Natural killer cell (primary cell): ENCODE measurements around the gene STUB1. TPM values are rescaled to one million over a fixed set of nuclear protein-coding genes. Genes with fewer than 3 reads are reported as not detected.

ENCODE experiments used
- ATAC-seq, 3 donors: fragments of 150-1000 bp in 2 of 3; fragments of 200-7000 bp in 1 of 3; cut with Tn5 transposase; 1 replicate in 1 of 3; 2 replicates in 2 of 3; pipeline ENCODE4 v1.10.0; 2021; ENCODE audit warnings: mild to moderate bottlenecking in 2 of 3, moderate library complexity in 2 of 3
- DNase-seq, 2 donors: peaks; one replicate each; pipeline versions ENCODE4 v3.0.0 to v3.0.0-alpha.2; 2013 to 2021; ENCODE audit warnings: mixed read lengths in 1 of 2
- H3K27ac ChIP-seq: one replicate; pipeline ENCODE4 v1.5.1; 2013; ENCODE audit warnings: mild to moderate bottlenecking, low read length
- H3K27me3 ChIP-seq: one replicate; pipeline ENCODE4 v1.6.1; 2013; ENCODE audit warnings: low read length; ENCODE audit not compliant: control insufficient read depth, insufficient read depth
- H3K36me3 ChIP-seq: one replicate; pipeline ENCODE4 v1.6.1; 2013; ENCODE audit warnings: low read length; ENCODE audit not compliant: control insufficient read depth, insufficient read depth
- H3K4me1 ChIP-seq: one replicate; pipeline ENCODE4 v1.6.1; 2013; ENCODE audit warnings: low read length; ENCODE audit not compliant: control insufficient read depth, insufficient read depth
- H3K4me3 ChIP-seq: one replicate; pipeline ENCODE4 v1.5.1; 2013; ENCODE audit warnings: low read length
- H3K9me3 ChIP-seq: one replicate; pipeline ENCODE4 v1.6.1; 2013; ENCODE audit warnings: low read length; ENCODE audit not compliant: control insufficient read depth, insufficient read depth
- H3K27ac Mint-ChIP-seq, 2 donors: one replicate each; pipeline ENCODE4 v1.8.0; 2022; ENCODE audit warnings: mild to moderate bottlenecking in 2 of 2, mixed read lengths in 2 of 2, moderate library complexity in 1 of 2
- H3K27me3 Mint-ChIP-seq, 2 donors: one replicate each; pipeline ENCODE4 v1.8.0; 2022; ENCODE audit warnings: low read depth in 2 of 2, mixed read lengths in 2 of 2
- H3K36me3 Mint-ChIP-seq: one replicate; pipeline ENCODE4 v1.8.0; 2022; ENCODE audit warnings: mixed read lengths
- H3K4me1 Mint-ChIP-seq, 2 donors: one replicate each; pipeline ENCODE4 v1.8.0; 2022; ENCODE audit warnings: mixed read lengths in 2 of 2
- H3K4me3 Mint-ChIP-seq: one replicate; pipeline ENCODE4 v1.8.0; 2022; ENCODE audit warnings: mild to moderate bottlenecking, moderate library complexity, mixed read lengths
- H3K9me3 Mint-ChIP-seq, 2 donors: one replicate each; pipeline ENCODE4 v1.8.0; 2022; ENCODE audit warnings: mixed read lengths in 2 of 2
- CTCF ChIP-seq: fragments of 200-600 bp; IDR thresholded peaks from one replicate; pipeline ENCODE4 v1.8.0; 2022; ENCODE audit warnings: antibody characterized with exemption
- WGBS: methylation state at CpG from one replicate; pipeline ENCODE4 v1.1.7; 2013; ENCODE audit warnings: missing lambda C conversion rate; ENCODE audit not compliant: insufficient coverage; 5-methylcytosine and 5-hydroxymethylcytosine counted together
- intact Hi-C: fragments of 100-400 bp; cut with micrococcal nuclease; formaldehyde crosslinking; loops from one replicate; pipeline ENCODE4 v1.14.2; 2022
- total RNA-seq, 4 donors: library from RNA; stranded (reverse); fragments of 120-200 nt in 1 of 4; gene quantifications; one replicate each; pipeline versions ENCODE4 v1.2.3 to v1.2.4, GENCODE V29; 2013 to 2022

Gene STUB1
- total RNA-seq, 3 donors from 2014 or later (not counting 1 experiment from before 2014, with no cell fraction given), result 89.5 to 95.4 (median 93.5) TPM

DNA sequence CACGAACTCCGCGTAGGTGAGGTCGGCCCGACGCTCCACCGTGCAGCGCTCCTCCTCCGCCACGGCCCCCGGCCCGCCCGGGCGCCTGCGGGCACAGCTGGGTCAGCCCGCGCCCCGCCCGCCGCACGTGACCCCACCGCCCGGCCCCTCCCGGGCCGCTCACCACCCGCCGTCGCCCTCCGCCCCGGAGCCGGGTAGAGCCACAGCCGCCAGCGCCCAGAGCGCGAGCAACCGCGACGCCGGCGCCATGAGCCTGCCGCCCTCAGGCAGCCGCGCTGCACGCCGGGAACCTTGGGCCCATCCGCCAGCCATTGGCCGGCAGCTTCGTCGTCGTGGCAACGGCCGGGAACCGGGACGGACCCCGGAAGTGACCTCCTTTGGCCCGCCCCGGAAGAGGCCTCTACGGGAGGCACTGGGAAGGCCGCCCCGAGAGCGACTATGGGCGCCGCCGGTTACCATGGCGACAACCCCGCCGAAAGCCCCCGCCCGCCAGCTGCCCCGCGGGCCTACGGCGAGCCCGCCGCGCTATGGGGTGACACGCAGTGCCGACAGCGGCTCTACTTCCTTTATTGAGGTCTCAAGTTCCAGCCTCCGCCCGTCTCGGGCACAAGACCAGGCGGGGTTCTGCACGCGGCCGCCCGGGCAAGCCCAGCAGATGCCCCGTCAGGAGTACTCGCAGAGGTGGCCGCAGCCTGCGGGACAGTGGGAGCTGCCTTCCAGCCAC is 4.0 kb downstream of the STUB1 start, which contains the start of gene JMJD8:
Gene JMJD8, minus strand, starts transcription at position 264 of the 724 bp plus-strand sequence. Its CDS starts 15 bp downstream, at position 249.
- Mint-ChIP-seq H3K36me3 (no peaks in the 10 kb centered on the region), H3K27ac (peak within 1 kb of the TSS; percentile 78 to 85), H3K27me3 (no peaks in the 10 kb centered on the region), H3K9me3 (no peaks in the 10 kb centered on the region), H3K4me3 (peak within 1 kb of the TSS; percentile 83), H3K4me1 (peaks cover 0 to 31% of the 10 kb centered on the region in 2 donors)
- DNase-seq, result peak; percentile 94 to 97
- peaks cover 60% of the 10 kb centered on the region for H3K4me1 ChIP-seq
- 2% methylated on average over 91 of the region's 91 CpGs for WGBS
- peak; percentile 60 to 77 (median 74) for ATAC-seq
- H3K27ac ChIP-seq, result peak within 1 kb of the TSS; percentile 82
- no peaks in the 10 kb centered on the region for H3K9me3 ChIP-seq
- H3K4me3 ChIP-seq, result peak within 1 kb of the TSS; percentile 54
- peaks cover 21% of the 10 kb centered on the region for H3K36me3 ChIP-seq
- intact Hi-C loops, result no loop called here
- no peak for TF ChIP-seq CTCF
- no peaks in the 10 kb centered on the region for H3K27me3 ChIP-seq

GRCh38 chr16:684961-685696 is 4.9 kb downstream of the STUB1 start:
- Mint-ChIP-seq H3K4me3 (no peak overlapping the region), H3K36me3 (no peaks in the 10 kb centered on the region), H3K4me1 (peaks cover 2 to 33% of the 10 kb centered on the region in 2 donors), H3K27me3 (no peaks in the 10 kb centered on the region), H3K27ac (peak overlapping the region; percentile 78 to 85), H3K9me3 (no peaks in the 10 kb centered on the region)
- no peak for TF ChIP-seq CTCF
- H3K27me3 ChIP-seq, result no peaks in the 10 kb centered on the region
- H3K4me3 ChIP-seq, result no peak overlapping the region
- peaks cover 61% of the 10 kb centered on the region for H3K4me1 ChIP-seq
- ATAC-seq (no peak), DNase-seq (no peak)
- H3K9me3 ChIP-seq, result no peaks in the 10 kb centered on the region
- 96% methylated on average over 61 of the region's 61 CpGs for WGBS
- H3K36me3 ChIP-seq, result peaks cover 21% of the 10 kb centered on the region
- intact Hi-C loops, result no loop called here
- H3K27ac ChIP-seq, result peak overlapping the region; percentile 82

DNA sequence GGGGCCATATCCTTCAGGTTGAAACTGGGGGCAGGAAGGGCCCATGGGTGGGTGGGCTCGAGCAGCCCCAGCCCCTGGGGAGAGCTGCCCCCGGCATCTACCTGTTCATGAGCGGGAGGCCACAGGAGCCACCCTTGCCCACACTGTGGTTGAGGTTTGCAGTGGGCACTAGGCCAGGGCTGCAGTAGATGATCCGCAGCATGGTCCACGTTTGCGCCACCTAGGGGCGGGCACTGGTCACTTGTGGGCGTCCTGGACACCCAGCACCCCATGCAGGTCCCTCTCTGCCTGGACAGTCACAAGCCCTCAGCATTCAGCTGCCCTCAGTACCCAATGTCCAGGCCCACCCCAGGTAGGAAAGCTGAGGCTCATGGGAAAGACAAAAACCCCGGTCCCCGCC is 5.8 kb downstream of the STUB1 start:
- H3K27me3 Mint-ChIP-seq, result no peaks in the 10 kb centered on the region
- H3K4me3 ChIP-seq, result no peak overlapping the region
- peak overlapping the region in 1 of 2 donors; percentile 16 for H3K27ac Mint-ChIP-seq
- peaks cover 6 to 38% of the 10 kb centered on the region in 2 donors for H3K4me1 Mint-ChIP-seq
- H3K9me3 ChIP-seq, result no peaks in the 10 kb centered on the region
- DNase-seq (no peak), ATAC-seq (no peak)
- no peak overlapping the region for H3K27ac ChIP-seq
- peak overlapping the region; percentile 31 for H3K4me3 Mint-ChIP-seq
- intact Hi-C loops, result no loop called here
- peaks cover 21% of the 10 kb centered on the region for H3K36me3 ChIP-seq
- peaks cover 64% of the 10 kb centered on the region for H3K4me1 ChIP-seq
- H3K27me3 ChIP-seq, result no peaks in the 10 kb centered on the region
- H3K36me3 Mint-ChIP-seq, result no peaks in the 10 kb centered on the region
- no peak for TF ChIP-seq CTCF
- 74% methylated on average over 10 of the region's 10 CpGs for WGBS
- no peaks in the 10 kb centered on the region for H3K9me3 Mint-ChIP-seq
